Fibroblast of mammary gland (primary cell): ENCODE measurements around the gene DDAH2.
"Not testable (repeated sequence)": the region's sequence is repeated elsewhere in the genome, so short reads cannot be mapped to it uniquely, and the experiment has no call there.

Experiments used
- DNase-seq: peaks from one replicate; pipeline ENCODE4 v3.0.0-alpha.2; 2010; ENCODE audit warnings: low read depth
- H3K4me3 ChIP-seq: 2 replicates; pipeline ENCODE4 v1.5.1; 2011; ENCODE audit warnings: low read depth, mild to moderate bottlenecking, low read length, moderate library complexity; ENCODE audit not compliant: control insufficient read depth
- CTCF ChIP-seq: conservative IDR thresholded peaks from 2 replicates; pipeline ENCODE4 v1.5.1; 2011; ENCODE audit warnings: low read depth, low read length, inconsistent platforms; ENCODE audit not compliant: control insufficient read depth, insufficient read depth

The DDAH2 gene

GRCh38 chr6:31713465-31713864 lies 15.6 kb downstream of the DDAH2 start:
- no peak for DNase-seq
- no peak for TF ChIP-seq CTCF
- H3K4me3 ChIP-seq = no peak overlapping the region

- TF ChIP-seq CTCF = no peak
- no peak overlapping the region for H3K4me3 ChIP-seq
- DNase-seq = no peak
Observed at GRCh38 chr6:31712296-31712695, 16.8 kb downstream of the DDAH2 start.

- DNase-seq = no peak
- H3K4me3 ChIP-seq = no peak overlapping the region
- TF ChIP-seq CTCF = no peak
Observed at GRCh38 chr6:31711233-31711632, 17.9 kb downstream of the DDAH2 start.

- TF ChIP-seq CTCF = no peak
- DNase-seq = no peak
- no peak overlapping the region for H3K4me3 ChIP-seq
Observed at GRCh38 chr6:31710523-31711219, 18.4 kb downstream of the DDAH2 start.

- DNase-seq, H3K4me3 ChIP-seq: not testable (repeated sequence)
Observed at GRCh38 chr6:31709157-31709556, 19.9 kb downstream of the DDAH2 start.

GRCh38 chr6:31708224-31708623 lies 20.9 kb downstream of the DDAH2 start:
- TF ChIP-seq CTCF = no peak

GRCh38 chr6:31707701-31708100 lies 21.4 kb downstream of the DDAH2 start:
- no peak for DNase-seq
- no peak for TF ChIP-seq CTCF
- H3K4me3 ChIP-seq = no peak overlapping the region

More at GRCh38 chr6:31708224-31708623, 20.9 kb downstream of the DDAH2 start:
- H3K4me3 ChIP-seq = no peak overlapping the region
- DNase-seq = no peak
